Left ventricle myocardium superior (tissue), 1 donor: ENCODE data around the gene DDX50. TPM values are rescaled to one million over a fixed set of nuclear protein-coding genes. Genes with fewer than 3 reads are reported as not detected.
"Not testable (repeated sequence)": the region's sequence is repeated elsewhere in the genome, so short reads cannot be mapped to it uniquely, and the experiment has no call there.

Source experiments
- ATAC-seq: fragments of 200-7000 bp; cut with Tn5 transposase; one replicate; pipeline ENCODE4 v1.9.1; 2020; ENCODE audit warnings: mild to moderate bottlenecking, moderate library complexity
- DNase-seq: peaks from one replicate; pipeline ENCODE4 v3.0.0-alpha.2; 2020
- intact Hi-C: fragments of 100-400 bp; cut with micrococcal nuclease; formaldehyde crosslinking; loops from one replicate; pipeline ENCODE4 v1.11.0; 2022
- long read RNA-seq: library from polyadenylated mRNA; unstranded; transcript quantifications from one replicate; pipeline ENCODE4 v2.0.0, GENCODE V29; 2021
- total RNA-seq: library from RNA; stranded (reverse); fragmentation: NEBNext Ultra II Directional; extraction: Animal tissue kit (Norgen Biotek cat#: 25700); gene quantifications from one replicate; pipeline ENCODE4 v1.2.1, GENCODE V29; 2021
- donor health status: DM: no; HTN: yes; CAD: no; lungs with severe emphysema.

Gene DDX50, protein sequence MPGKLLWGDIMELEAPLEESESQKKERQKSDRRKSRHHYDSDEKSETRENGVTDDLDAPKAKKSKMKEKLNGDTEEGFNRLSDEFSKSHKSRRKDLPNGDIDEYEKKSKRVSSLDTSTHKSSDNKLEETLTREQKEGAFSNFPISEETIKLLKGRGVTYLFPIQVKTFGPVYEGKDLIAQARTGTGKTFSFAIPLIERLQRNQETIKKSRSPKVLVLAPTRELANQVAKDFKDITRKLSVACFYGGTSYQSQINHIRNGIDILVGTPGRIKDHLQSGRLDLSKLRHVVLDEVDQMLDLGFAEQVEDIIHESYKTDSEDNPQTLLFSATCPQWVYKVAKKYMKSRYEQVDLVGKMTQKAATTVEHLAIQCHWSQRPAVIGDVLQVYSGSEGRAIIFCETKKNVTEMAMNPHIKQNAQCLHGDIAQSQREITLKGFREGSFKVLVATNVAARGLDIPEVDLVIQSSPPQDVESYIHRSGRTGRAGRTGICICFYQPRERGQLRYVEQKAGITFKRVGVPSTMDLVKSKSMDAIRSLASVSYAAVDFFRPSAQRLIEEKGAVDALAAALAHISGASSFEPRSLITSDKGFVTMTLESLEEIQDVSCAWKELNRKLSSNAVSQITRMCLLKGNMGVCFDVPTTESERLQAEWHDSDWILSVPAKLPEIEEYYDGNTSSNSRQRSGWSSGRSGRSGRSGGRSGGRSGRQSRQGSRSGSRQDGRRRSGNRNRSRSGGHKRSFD
- 20.4 TPM for total RNA-seq
- long read RNA-seq, transcript DDX50-201 (15 exons, 2,538 nt): major isoform, 34 of 50 reads
- long read RNA-seq, partial matches to known transcripts: 8 of 50 reads
- long read RNA-seq, other reads (novel, unspliced or antisense): 8 of 50 reads

GRCh38 chr10:68901105-68901927 lies at the start of gene DDX50:
Gene DDX50 (plus strand): TSS chr10:68901315. CDS start chr10:68901385, 70 bp downstream.
- peak; percentile 98 for ATAC-seq
- intact Hi-C loops: no loop called here

GRCh38 chr10:68856352-68856751 lies 44.8 kb upstream of the DDX50 start:
- DNase-seq (no peak), ATAC-seq (no peak)
- intact Hi-C loops: no loop called here

More at GRCh38 chr10:68901105-68901927, at the start of gene DDX50:
- DNase-seq: peak; percentile 96

- DNase-seq: no peak
- no peak for ATAC-seq
- intact Hi-C loops: no loop called here
These were observed 44.1 kb upstream of the DDX50 start for GRCh38 chr10:68857005-68857404.

GRCh38 chr10:68861253-68861652 lies 39.9 kb upstream of the DDX50 start:
- ATAC-seq: no peak
- intact Hi-C loops: no loop called here
- DNase-seq: no peak

GRCh38 chr10:68864611-68865010 lies 36.5 kb upstream of the DDX50 start:
- DNase-seq (no peak), ATAC-seq (no peak)
- intact Hi-C loops: no loop called here

DNA sequence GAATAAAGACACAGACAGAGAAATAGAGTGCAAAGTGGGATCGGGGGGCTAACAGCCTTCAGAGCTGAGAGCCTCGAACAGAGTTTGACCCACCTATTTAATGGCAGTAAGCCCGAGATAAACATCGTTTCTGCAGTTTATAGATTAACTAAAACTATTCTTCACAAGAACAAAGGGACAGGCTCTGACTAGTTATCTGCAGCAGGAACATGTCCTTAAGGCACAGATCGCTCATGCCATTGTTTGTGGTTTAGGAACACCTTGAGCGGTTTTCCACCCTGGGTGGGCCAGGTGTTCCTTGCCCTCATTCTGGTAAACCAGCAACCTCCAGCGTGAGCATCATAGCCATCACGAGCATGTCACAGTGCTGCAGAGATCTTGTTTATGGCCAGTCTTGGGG lies 32.9 kb upstream of the DDX50 start:
- DNase-seq, ATAC-seq, intact Hi-C loops: not testable (repeated sequence)

- no peak for DNase-seq
- intact Hi-C loops: no loop called here
- ATAC-seq: no peak
These were observed 31.5 kb upstream of the DDX50 start for GRCh38 chr10:68869623-68870022.

DNA sequence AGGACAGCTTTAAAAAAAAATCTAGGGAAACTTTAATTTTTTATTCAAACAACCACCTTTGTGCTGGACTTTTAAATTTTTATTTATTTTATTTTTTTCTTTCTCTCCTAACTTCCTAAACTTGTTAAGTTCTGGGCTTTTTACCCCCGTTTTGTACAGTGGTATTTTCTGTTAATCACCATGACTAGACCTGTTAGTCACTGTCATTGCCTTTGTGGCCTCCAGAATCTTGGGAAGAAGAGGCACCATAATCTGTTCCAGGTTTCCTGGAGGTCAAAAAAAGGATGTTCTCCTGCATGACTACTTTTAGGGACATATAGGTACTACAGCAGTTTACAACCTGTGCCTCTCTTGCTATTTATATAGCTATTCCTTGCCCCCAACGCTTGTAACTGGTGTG lies 31.1 kb upstream of the DDX50 start:
- intact Hi-C loops: no loop called here

GRCh38 chr10:68870545-68871104 lies 30.5 kb upstream of the DDX50 start:
- DNase-seq (no peak), ATAC-seq (no peak)
- intact Hi-C loops: no loop called here

More for the DNA sequence above, 31.1 kb upstream of the DDX50 start:
- no peak for ATAC-seq
- no peak for DNase-seq

DNA sequence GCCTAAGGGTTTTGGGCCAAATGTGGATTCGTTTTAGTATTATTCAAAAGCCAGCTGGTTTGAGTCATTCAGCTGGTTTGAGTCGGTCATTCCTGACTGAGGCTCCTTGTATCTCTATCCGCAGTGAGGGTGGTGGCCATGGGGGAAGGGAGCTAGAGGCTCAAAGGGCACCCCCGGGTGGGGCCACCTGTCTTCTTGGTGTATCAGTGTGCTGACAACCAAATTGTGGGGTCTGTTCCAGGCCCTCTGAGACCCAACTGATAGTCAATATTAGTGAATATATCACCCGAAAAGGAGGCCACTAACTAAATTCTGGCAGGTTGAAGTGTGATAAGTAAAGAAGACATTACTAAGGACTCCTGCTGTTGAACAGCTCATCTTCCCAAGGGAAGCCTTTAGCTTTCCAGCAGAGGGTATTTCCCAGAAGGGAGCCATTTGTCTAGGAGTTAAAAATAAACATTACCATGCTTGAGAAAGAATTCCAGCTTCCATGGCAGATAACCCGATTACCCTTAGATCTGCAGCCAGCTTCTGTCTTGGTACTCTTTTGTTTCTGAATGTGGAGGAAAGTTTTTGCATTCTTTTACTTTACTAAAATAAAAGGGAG lies 29.9 kb upstream of the DDX50 start:
- ATAC-seq (peak; percentile 62), DNase-seq (no peak)
- intact Hi-C loops: no loop called here

DNA sequence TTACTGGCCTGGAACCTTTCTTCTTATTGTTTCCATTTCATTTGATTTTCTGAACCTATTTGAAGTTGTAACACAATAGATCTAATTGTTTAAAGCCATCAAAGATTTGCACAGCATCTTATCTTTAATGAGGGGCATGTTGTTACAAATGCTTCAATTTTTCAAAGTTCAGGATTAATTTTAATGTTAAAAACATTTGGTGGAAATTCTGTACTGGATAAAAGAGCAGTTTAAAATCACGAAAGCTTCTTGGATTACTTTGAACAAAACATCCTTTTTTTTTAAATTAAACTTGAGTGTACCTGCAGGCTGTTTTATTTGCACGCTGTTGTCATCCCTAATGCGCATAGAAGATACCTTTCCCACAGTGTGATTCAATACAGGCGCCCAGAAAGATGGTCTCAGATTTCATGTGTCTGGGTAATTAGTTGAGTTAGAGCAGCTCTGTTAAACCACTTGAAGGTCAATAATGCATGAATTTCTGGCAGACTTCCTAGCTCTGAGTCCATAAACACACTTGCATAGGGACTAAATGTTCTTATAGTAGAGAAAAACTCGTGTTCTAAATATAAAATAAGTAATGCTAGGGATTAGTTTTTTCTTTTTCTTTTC lies 29.3 kb upstream of the DDX50 start:
- intact Hi-C loops: no loop called here
- ATAC-seq (peak; percentile 71), DNase-seq (no peak)

DNA sequence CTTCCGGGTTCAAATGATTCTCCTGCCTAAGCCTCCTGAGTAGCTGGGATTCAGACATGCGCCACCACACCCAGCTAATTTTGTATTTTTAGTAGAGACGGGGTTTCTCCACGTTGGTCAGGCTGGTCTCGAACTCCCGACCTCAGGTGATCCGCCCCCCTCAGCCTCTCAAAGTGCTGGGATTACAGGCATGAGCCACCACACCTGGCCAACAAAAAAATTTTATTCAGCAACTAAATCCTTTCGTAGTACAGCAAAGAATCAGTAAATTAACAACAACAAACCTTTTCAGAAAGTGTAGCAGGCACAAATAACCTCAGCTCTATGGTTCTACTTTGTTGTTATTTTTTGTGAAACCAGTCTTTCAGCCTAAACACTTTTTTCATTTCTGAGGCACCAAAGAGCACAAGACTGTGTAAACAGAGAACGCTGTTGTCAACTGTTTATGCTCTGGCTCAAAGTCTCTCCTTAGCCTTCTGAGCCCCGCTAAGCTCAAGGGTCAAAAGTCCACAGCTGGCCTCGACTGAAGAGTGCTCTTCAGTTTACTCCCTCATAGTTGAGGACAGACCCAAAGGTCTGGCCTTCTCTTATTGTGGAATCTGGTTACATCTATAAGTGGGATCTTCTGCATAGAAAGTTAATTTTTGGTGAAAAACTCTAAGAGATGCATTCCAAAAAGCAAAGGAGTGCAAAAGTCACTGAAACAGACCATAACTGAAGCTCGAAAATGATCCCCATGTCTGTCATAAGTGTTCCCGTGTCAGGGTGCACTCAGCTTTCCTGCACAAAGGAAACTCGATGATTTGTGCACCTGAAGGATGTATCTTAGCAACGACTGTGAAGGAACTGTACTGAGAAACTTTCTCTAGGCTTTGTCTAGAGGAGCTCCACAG lies 24.6 kb upstream of the DDX50 start:
- DNase-seq: no peak
- ATAC-seq: peak; percentile 24
- intact Hi-C loops: no loop called here

DNA sequence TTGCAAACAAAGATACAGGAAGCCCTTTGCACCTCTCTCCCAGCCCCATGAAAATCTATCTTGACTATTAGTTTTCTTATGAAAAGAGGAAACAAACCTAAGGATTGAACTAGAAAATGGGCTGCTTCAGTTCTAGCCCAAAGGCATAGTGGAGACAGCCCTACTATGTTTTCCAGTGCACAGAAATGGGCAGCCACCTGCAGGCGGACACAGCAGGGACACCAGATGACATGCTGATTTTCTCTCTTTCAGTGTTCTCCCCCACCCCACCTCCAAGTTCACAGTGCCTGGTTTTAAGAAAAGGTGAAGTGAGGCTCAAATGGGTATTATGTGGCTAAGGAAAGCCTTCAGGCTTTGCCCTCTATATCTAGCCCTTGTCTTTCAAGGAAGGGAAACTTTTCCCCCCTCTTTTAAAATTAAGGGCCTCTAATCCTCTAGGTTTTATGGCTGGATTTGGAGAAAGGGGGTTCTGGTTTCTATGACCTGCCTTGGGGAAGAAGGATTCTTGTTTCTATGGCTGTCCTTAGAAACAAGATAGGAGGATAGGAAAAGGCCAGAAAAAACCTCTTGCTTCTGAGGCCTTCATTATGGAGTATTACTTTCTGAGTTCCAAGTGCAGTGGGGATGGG lies 23.5 kb upstream of the DDX50 start:
- intact Hi-C loops: no loop called here
- no peak for DNase-seq
- no peak for ATAC-seq

DNA sequence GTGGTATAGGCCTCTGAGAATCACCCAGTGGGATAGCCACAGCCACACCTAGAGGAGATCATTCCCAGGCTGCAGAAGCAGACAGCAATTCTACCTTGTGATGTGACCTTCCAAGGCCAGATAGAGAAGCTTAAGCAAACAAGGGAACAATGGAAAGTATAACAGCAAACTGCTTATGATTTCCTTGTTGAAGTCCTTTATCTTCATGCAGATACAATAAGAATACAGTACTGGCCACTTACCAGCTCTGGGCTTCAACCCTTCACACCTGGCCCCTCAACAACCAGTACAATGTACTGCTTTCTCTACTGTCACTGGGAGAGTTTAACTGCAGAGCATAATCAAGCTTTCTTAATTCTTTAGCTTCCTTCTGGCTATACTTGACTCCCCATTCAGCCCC lies 22.6 kb upstream of the DDX50 start:
- intact Hi-C loops: no loop called here
- no peak for DNase-seq

GRCh38 chr10:68879628-68880027 lies 21.5 kb upstream of the DDX50 start:
- DNase-seq (no peak), ATAC-seq (no peak)
- intact Hi-C loops: no loop called here

More for the DNA sequence above, 22.6 kb upstream of the DDX50 start:
- no peak for ATAC-seq

DNA sequence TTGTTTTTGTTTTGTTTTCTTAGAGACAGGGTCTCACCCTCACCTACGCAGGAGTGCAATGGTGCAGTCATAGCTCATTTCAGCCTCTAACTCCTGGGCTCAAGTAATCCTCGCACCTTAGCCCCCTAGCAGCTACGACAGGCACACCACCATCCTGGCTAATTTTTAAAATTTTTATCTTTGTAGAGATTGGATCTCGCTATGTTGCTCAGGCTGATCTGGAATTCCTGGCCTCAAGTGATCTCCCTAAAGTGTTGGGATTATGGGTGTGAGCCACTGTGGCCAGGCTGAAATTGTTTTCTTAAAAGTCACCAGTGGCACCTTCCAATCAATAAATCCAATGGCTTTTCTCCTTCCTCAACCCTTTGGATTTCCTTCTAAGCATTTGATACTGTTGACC lies 20.9 kb upstream of the DDX50 start:
- ATAC-seq: no peak
- intact Hi-C loops: no loop called here
- DNase-seq: no peak

DNA sequence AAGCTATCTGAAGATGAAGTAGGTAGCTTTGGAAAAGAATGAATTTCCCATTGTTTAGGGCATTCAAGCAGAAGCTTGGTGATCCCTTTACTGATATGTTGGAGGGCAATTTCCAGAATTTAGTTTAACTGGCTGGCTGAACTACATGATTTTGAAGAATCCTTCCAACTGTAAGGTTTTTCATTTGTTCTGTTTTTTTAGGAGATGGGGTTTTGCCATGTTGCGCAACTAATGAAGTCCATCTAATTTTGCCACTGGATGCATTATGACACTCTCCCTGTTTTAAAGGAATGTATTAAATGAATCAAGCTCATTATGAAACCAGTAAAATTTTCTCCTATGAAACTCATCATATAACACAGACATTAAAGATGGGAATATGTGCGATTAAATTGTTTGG lies 6.1 kb upstream of the DDX50 start:
- no peak for DNase-seq
- intact Hi-C loops: loop anchor here (10.0 kb wide), 1 partner anchor 340 kb away; no protein-coding TSS in a partner anchor
- no peak for ATAC-seq
